NCI-H2196 treated with DMSO at 0.1 percent for 48 hours (cell line): ENCODE data around the gene SLC7A6.

Experiments used
- DNase-seq: peaks from one replicate; lab custom pipeline; 2025; ENCODE audit not compliant: unreplicated experiment; lab: John Stamatoyannopoulos, UW

The SLC7A6 gene

DNA sequence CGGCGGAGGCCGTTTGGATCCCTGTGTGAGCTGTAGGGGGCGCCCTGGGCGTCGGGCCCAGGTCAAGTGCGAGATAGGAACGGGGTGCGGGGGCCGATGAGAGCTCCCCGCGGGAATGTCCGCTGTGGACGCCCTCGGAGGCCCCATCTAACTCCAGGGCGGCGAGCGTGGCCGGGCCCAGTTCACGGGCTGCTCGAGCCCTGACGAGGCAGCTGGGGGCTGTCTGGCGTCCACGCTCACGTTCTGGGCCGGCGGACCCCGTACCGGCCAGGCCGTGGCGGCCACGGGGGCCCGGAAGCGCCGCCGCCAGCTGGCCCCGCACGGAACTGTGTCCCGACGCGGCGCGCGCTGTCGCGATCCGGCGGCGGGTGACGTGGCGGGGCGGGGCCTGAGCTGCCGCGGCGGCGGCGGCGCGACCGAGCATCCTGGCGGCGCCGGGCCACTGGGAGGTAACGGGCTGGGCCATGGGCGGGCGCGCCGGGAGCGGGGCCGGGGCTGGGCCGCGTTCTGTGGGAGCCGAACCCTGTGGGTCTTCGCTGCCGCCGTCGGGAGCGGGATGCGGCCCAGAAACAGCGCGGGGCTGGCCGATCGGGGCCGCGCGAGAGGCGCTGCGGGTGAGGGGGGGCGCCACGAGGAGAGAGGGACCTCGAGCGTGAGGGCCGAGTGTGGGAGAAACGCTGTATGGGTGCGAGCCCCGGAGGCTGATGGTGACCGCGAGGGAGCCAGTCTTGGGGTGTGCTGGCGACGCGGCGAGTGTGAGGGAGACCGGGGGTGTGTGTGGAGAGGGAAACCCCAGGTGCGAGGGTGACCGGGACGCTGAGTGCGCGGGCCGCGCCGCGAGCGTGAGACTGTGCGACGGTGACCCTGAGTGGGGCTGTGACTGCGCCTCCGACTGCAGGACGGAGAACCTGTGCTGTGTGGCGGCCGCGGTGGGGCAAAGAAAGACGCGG is at the start of gene SLC7A6:
Gene SLC7A6, plus strand, starts transcription at position 399 of the 950 bp plus-strand sequence. CDS start 10,201 bp downstream, outside the sequence.
- no peak for DNase-seq

GRCh38 chr16:68214726-68215125 is 49.6 kb upstream of the SLC7A6 start:
- DNase-seq, result no peak

DNA sequence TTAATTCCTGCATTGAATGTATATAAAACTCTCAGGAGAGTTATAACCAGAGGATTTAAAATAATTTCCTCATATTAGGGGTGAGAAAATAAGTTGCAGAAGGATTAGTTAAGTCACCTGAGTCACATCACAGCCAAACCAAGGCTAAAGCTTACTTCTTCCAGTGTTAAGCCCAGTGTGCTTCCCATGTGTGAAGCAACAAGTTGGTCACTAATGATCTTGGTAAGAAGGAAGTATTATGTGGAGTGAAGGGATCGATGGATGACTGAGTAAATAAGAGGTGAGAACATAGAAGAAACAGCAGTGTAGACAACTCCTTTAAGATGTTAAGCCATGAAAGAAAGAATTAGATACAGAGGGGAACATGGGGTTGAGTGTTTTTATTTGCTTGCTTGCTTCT is 49.0 kb upstream of the SLC7A6 start:
- DNase-seq, result no peak

DNA sequence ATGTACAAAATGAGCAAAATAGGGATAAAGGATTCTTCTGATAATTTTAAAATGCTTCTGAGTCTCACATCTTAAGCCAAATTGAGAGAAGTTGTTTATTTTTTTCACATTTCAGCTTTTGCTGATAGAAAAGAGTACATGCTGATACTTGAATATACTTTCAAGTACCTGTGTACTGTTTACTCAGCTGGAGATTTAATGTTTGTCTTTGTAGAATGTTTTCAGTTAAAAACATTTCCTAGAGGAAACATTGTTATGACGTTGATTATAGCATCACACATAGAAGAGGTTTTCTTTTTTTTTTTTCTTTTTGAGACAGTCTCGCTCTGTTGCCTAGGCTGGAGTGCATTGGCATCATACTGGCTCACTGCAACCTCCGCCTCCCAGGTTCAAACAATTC is 48.1 kb upstream of the SLC7A6 start:
- no peak for DNase-seq

GRCh38 chr16:68217506-68217905 is 46.8 kb upstream of the SLC7A6 start:
- DNase-seq, result no peak

GRCh38 chr16:68219725-68220351 is 44.5 kb upstream of the SLC7A6 start:
- no peak for DNase-seq

DNA sequence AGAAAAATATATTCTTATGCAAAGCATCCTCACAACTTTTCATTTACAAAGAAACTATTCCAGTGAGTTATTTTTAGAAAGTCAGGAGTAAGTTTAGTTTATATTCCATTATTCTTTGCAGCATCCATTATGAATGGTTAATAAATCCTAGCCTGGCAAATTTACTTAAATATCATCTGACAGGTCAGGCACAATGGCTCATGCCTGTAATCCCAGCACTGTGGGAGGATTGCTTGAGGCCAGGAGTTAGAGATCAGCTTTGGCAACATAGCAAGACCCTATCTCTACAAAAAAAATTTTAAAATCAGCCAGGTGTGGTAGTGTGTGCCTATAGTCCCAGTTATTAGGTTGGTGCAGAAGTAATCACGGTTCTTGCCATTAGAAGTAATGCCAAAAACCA is 41.3 kb upstream of the SLC7A6 start:
- DNase-seq, result no peak

DNA sequence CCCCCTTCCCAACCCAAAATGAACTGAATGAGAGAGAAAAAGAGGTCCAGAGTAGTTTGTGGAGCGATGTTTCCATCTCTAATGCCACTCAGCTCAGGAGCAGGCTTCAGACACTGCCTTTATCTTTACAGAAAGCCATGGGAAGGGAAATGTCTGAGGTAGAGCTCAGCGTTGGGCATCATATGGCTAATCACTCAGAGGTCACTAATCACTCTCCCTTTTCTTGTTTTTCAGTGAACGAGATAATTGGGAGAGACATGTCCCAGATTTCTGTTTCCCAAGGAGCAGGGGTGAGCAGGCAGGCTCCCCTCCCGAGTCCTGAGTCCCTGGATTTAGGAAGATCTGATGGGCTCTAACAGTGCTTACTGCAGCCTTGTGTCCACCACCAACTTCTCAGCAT is 38.2 kb upstream of the SLC7A6 start:
- no peak for DNase-seq

- DNase-seq, result no peak
Observed at GRCh38 chr16:68227183-68227793, 37.0 kb upstream of the SLC7A6 start.

DNA sequence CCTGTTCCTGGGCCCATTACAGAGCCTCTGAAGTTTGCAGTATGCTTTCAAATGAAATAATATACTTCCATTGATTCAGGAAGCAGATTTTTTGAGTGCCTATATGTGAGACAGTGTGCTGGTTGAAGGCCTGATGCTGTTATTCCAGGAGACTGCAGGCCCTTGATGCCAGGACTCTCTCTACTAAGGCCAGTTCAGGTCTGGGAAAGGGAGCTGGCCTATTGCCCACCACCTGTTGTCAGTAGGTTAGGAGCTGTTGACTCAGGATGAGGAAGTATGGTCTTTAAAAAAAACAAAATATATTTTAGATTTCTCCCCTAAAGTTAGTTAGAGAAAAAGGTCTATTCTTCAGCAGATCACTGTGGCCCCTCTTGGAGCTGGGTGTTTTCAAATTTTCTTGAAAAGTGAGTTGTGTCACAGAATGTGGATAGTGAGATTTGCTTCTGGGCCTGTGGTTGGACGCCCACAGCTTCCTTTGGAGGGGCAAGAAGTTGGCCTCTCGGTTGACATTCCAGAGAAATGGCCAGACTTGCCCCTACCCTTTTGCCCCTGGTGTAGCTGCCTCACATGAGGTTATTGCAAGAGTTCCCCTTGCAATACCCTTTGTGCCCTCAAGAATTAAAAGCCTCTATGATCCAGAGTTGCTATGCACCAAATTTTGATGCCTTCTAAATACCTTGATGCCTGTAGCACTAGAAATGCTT is 36.3 kb upstream of the SLC7A6 start:
- DNase-seq, result no peak

- no peak for DNase-seq
Observed at GRCh38 chr16:68228652-68229051, 35.7 kb upstream of the SLC7A6 start.

DNA sequence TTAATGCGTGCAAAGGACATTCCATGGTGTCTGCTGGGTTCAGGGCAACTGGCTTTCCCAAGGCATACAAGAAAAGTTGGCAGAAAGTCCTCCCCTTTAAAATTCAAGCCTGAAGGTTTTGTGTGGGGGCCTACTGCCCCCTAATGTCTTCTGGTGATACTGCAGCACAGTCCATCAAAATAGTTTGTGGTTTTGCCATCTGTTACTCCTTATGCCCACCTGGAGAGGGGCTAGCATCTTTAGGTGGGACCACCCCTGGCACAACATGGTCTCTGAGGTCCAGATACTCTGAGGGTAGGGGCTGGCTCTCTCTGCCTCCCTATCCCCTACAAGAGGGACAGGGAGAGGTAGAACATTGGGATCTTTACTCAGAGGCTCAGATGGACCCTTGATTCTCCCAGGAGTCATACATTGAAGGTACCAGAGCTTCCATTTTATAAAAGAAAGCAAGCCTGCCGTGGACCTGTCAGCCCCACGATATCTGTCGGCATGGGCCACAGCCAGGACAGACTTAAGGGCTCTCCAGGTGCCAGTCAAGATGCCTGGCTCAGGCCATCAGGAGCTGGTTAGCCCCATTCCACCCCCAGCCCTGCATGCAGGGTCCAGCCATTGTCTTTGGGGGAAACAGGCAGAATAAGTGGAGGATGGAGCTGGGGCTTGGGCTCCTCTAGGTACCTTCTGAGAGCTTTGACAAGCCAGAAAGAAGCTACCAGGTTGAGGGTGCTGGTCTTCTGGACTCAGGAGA is 34.7 kb upstream of the SLC7A6 start:
- DNase-seq, result no peak

DNA sequence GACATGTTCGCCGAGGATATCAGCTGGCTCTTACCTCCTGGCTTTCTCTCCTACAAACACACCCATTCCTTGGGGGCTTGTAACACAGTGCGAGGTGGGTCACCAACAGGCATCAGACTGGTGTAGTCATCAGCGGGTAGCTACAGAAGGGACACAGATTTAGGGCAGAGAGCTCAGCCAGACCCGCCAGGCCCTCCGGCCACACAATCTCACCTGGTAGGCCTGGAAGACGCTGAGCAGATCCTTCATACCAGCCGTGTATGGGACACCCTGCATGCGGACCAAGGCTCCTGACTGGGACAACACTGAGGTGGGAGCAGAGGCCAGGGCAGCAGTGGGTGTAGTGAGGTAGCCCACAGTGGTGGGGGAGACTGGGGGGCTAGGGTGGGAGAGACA is 34.2 kb upstream of the SLC7A6 start:
- no peak for DNase-seq

DNA sequence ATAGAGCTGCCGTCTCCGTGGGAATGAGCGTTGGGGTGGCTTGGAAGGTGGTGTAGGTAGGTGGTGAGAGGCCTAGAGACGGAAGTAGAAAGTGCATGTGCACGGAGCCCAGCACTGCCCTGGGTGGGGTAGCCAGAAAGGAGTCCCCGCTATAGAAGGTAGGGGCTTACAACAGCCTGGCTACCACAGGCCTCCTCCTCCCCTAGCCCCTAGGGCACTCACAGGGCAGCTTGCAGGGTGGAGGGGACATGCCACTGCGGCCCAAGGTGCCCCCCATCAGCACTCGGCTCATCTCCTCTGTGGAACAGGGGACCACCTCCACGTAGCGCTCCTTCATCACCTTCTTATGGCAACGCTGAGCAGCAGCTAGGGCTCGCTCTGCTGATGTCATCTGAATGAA is 33.4 kb upstream of the SLC7A6 start:
- DNase-seq, result no peak

DNA sequence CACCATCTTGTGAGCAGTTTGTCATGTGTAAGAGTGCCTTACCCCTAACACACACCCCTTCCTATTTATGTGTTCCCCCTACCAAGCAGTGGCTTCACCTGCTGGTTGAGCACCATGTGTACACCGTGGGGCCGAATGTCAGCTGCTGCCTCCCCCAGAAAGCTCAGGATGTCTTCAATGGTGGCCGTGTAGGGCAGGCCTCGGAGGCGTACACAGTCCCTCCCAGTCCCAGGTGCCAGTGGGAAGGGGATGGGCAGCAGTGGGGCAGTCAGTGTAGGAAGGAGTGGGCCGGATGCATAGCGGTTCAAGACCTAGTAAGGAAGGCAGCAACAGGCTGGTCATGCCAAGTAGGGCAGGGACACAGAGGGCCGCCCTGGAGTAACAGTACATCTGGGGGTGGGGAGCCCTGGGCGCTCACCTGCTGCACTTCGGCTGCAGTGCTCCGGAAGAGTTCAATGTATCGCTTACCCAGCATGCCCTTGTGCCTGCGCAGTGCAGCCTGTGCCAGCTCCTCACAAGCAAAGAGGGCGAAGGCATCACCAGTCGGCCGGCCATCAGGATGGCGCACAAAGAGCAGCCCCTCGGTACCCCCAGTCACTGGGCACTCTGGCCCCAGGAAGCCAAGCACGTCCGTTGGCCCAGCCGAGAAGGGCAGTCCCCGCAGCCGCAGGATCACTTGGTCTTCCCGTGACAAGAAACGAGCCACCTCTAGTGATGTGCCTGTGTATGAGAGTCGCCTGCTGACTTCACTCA is 32.8 kb upstream of the SLC7A6 start:
- DNase-seq, result no peak

- DNase-seq, result no peak
Observed at GRCh38 chr16:68232335-68232734, 32.0 kb upstream of the SLC7A6 start.

DNA sequence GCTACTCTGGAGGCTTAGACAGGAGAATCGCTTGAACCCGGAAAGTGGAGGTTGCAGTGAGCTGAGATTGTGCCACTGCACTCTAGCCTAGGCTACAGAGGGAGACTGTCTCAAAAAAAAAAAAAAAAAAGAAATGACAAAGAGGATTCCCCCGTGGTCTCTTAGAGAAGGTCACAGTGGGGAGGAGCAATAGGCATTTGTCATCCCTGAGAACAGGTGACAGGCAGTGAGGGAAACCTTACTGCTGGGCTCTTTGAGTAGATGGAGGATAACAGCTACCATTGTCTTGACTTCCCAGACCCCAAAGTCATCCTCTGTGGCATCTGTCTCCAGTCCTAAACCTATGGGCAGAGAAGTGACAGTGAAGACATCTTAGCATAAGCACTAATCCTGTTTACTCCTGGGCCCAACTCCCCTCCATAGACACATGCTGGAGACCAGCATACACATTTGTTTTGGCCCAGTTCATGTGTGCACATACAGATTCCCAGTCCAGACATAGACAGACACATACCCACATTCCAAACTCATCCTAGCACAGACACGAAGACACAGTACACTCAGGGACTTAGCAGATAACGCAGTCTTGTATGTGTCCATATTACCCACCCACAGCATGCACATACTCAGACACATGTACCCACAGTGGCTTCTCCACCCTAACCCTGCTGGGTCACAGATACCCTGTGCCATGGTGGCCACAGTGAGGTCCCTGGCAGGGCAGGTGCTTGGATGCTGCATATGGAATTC is 31.1 kb upstream of the SLC7A6 start:
- DNase-seq, result no peak

DNA sequence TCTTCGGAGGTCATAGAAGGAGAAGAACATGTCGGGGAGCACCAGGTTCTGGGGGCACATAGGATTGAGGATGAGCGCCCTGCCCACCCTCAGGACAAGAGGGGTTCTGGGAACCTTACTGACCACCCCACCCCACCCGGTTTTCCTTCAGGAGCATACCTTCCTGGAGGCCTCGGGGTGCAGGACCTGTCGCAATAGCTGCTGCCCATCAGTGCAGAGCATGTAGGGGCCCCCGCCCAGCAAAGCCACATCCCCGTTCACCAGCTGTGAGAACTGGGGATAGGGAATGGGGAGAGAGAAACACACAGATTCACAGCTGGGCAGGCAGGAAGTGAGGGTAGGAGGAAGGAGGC is 30.5 kb upstream of the SLC7A6 start:
- no peak for DNase-seq
